HG03439 (cell line): ENCODE results near the gene MINPP1.
"Not testable (repeated sequence)": the region's sequence is repeated elsewhere in the genome, so short reads cannot be mapped to it uniquely, and the experiment has no call there.

Experiments used
- ATAC-seq: cut with Tn5 transposase; IDR thresholded peaks from one replicate; pipeline ENCODE4 v1.9.1; 2021; ENCODE audit warnings: mild to moderate bottlenecking, moderate library complexity; ENCODE audit not compliant: unreplicated experiment

MINPP1 gene

DNA sequence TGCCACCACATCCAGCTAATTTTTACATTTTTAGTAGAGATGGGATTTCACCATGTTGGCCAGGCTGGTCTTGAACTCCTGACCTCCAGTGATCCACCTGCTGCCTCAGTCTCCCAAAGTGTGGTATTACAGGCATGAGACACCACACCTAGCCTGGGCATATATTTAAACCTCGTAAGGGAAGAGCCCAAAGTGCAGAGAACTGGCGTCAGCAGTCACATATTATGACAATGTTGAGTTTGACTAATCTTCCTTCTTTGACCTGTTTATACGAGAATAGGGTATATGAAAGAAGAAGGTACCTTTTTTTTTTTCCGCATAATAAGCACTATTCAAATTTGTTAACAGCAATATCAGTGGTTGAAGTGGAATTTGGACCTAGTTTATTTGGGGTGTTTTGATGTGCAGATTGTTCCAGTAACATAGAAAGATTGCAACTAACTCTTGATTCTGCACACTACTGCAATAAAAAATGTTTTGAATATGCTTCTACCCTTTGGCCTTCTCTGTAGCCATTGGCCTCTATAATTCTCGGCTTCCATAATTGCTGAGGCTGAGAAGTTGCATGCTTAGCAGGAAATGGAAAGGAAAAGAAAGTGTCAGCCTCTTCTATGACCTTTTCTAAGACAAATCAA lies 55.9 kb downstream of the MINPP1 start:
- no peak for ATAC-seq

DNA sequence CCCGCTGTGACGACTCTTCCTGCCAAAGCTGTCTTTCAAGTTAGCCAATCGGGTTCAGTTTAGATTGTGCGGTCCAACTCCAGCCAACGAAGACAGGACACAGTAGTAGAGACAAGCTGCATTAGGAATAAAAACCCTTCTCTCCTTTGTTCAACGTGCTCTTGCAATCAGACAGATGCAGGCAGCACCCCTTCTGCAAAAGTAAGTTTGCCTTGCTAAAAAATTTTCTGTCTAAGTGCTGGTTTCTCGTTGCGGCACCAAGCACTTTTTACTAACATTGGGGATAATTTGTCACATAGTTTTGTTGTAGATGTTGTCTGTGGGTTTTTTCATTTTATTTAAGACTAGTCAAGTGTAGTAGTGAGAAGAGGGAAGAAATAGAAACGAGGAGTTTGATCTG lies 58.1 kb downstream of the MINPP1 start:
- ATAC-seq, result no peak

DNA sequence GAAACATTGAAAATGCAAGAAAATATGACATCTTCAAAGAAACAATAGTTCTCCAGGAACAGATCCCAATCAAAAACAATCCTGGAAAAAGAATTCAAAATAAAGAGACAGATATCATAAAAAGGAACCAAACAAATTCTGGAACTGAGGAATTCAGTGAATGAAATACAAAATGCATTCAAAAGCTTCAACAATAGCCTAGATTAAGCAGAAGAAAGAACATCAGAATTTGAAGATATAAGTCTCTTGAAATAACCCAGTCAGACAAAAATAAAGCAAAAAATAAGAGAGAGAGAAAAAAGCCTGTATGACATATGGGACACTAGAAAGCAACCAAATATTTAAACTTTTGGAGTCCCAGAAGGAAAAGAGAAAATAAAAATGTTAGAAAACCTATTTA lies 60.3 kb downstream of the MINPP1 start:
- ATAC-seq, result no peak

DNA sequence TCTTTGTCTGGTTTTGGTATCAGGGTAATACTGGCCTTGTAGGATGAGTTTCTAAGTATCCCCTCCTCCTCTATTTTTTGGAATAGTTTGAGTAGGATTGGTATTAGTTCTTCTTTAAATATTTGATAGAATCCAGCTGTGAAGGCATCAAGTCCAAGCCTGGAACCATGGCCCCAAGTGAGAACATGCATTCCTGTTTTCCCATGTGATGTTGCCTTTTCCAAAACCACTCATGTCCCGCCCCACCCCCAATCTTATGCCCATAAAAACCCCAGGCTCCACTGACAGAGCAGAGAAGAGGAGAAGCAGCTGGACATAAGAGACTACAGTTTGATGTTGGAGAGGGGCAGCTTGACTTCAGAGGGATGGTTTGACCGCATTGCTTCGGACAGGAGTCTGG lies 71.2 kb downstream of the MINPP1 start:
- no peak for ATAC-seq

DNA sequence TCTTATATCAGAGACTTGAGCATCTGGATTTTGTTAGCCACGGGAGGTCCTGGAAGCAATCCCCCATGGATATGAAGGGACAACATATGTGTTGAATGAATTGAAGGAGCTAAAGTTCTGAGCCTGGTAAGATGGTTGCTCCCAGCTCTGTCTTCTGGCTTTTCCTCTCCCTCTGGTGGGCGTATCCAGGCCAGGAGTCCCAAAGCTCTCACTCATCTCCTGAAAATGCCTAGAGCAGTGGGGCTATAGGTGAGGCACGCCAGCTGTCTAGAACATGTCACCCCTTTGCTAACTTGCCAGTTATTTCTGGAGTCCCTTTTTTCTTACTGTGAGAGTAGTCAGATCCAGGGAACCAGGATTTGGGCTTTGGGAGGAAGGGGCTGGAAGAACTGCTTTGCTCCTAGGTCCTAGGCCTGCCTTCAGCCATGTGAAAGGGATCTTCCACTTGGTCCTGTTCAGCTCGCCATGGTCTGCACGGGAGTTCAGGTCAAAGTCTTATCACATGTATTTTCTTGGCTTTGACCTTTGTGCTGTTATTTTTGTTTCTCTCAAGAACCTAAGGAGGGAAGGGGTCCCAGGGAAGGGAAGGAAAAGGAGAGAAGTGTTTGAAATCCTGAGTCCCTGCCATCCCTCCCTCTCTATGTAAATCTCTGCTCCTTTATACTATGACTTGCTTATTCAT lies 73.6 kb downstream of the MINPP1 start:
- ATAC-seq, result no peak

DNA sequence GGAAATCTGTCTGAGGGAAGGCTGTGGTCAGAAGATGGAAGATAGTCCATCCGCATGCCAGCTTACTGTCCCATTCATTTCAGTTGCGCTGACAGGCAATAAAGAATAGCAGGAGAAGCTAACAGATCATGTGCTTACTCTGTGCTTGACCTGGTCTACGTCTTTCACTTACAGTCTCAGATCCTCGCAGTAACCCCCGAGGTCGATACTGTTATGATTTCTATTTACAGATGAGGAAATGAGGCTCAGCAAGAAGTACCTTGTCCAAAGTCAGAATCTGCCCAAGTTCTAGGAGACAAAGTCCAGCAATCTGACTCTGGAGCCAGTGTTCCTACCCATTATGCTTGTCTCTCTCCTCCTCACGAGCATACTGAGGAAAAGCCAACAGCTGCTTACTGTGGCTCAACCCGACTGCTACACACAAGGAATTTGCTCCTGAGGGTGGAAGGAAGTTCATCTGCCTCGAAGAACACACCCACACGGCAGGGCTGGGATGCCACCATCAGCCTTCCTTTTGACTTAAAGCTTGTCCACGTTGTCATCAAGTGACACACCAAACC lies 74.2 kb downstream of the MINPP1 start:
- ATAC-seq, result no peak

DNA sequence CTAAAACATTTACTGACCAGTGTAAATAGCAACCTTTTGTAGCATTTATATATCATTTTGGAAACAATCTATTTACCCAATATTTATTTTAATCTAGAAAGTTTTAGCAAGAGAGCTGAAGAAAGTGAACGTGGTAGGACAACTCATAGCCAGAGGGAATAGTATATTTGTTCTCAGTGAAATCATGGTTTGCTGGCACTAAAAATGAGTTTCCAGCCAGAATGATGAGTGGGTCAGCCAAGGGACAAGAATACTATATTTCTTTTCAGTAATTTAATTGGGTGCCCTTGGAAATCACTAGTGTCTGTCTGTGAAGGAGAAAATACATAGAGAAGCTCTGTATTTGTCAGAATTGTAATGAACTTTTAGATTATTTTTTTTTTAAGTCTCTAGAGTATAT lies 74.9 kb downstream of the MINPP1 start:
- ATAC-seq, result no peak

DNA sequence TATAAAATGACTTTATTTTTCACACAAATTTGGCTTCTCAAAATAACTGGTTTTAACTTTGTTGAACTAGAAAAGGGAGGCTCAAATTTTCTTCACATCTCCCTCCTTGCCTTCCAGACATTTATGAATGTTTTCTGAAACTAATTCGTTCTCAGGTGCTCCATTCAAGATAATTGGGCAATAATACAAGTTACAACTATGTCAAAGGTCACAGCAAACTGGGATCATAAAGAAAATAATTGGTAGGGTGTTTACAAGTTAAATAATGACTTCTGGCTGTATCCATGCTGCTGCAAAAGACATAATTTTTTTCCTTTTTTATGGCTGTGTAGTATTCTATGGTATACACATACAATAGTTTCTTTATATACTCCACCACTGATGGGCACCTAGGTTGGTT lies 75.3 kb downstream of the MINPP1 start:
- no peak for ATAC-seq

DNA sequence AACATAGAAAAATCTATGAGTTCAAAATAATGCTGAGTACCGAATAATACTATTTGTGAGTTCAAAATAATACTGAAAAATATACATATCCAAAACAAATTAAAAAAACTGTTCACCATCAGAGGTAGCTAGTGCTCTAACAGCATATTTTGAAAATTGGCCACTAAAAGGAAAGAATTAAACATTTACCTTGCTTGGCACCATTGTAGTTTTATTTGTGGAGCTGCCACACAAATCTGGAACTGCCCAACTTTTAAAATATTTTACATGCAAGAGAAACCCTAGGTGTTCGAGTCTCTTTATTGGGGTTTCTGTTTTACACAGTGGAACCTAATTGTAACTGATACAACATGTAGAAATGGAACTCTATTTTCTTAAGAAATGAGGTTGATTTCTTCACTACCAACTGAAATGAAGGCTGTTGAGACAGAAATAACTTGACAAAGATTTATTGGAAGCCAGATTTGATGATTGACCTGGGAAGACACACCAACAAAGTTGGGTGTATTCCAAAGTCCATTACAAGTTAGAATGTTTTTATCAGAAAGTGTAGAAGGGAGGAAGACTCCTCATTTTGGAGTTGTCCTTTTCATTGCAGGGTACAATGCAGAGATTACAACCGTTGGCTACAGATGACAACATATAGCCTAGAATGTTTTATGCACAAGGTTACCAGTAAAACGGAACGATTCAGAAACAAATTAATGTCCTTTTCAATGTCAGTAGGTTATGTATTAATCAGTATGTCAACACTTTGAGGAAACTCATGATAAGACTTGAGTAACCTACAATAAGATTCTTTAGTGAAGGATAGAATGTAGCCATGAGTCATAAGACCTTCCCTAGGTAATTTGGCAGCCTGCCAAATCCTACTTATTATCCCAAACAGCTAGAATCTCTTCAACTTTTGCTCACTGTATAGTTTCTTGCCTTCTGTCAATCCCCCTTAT lies 81.1 kb downstream of the MINPP1 start:
- no peak for ATAC-seq

DNA sequence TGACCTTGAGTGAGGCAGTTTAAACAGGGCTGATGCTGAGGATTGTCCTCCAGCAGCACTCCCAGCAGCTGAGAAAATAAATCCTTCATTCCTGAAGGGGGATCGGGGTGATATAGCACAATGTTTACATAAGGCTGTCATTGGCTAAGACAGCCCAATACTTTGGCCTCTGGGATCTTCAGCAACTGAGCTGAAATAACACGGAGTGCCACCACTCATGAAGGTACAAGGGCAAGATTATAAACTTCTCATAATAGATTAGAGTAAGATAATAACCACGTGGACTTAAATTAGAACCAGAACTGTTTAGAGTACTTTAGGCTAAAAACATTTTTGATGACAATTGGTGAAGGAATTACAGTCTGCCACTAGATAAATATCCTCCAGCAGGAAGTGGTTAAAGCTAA lies 85.0 kb downstream of the MINPP1 start:
- ATAC-seq, result no peak

DNA sequence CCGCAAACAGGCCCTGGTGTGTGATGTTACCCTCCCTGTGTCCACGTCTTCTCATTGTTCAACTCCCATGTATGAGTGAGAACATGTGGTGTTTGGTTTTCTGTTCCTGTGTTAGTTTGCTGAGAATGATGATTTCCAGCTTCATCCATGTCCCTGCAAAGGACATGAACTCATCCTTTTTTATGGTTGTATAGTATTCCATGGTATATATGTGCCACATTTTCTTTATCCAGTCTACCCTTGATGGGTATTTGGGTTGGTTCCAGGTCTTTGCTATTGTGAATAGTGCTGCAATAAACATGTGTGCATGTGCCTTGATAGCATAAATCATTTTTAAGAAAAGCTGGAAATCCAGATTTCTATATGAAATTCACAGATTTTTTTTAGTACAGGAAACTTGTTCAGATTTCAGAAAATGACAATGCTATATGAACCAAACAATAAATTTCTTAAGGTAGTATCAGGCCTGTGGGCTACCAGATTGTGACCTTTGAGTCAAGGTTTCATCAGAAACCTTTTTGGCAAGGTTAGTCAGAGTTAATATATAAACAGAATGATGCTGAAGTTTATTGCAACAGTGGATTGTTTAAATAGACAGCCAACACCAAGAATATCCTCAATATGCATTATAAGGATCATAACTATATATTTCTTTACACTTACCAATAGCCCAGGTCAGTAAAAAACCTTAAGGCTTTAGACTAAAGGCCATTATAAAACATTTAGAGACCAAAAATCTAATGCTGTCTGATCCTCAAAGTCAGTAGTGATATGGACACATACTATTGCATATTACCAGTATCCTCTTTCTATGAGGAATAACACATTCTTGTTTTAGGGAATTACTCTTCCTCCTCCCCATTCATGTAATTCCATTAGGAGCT lies 86.3 kb downstream of the MINPP1 start:
- ATAC-seq, result no peak

DNA sequence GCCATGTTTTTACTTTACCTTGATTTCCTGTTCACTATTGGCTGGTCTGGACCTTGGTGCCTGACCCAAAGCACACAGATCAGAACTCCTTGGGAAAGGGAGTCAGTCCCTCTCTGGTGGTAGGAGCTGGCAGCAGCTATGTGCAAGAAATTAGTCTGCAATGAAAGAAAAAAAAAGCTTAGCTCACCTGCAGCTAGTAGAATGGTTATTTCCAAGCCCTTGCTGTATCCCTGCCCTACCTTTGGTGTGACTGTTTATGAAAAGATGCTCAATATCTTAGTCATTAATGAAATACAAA lies 86.8 kb downstream of the MINPP1 start:
- ATAC-seq, result no peak

DNA sequence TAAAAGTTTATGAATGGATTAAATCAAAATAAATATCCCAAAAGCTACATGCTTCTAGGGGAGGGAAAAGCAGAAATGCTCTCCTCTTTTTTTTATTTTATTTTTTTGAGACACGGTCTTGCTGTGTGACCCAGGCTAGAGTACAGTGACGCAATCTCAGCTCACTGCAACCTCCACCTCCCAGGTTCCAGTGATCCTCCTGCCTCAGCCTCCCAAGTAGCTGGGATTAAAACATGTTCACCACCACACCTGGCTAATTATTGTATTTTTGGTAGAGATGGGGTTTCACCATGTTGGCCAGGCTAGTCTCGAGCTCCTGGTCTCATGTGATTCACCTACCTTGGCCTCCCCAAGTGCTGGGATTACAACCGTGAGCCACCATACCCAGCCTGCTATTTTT lies 88.2 kb downstream of the MINPP1 start:
- ATAC-seq, result not testable (repeated sequence)

DNA sequence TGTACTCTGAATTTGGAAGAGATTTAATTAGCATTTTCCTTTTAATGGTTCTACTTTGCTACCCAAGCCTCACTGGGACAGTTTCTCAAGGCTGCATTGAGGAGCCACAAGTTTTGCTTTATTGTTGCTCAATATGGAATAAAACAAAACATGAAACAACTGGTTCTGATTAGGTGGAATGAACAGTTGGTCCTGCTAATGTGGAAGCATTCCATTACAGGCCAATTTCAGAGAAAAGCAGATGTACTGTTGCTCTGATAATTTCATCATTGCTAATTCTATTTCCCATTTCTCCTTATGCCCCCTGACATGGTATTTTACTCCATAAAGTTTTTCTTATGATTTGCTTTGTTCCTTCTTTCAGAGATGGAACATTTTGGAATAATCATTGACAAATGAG lies 89.0 kb downstream of the MINPP1 start:
- ATAC-seq, result no peak

DNA sequence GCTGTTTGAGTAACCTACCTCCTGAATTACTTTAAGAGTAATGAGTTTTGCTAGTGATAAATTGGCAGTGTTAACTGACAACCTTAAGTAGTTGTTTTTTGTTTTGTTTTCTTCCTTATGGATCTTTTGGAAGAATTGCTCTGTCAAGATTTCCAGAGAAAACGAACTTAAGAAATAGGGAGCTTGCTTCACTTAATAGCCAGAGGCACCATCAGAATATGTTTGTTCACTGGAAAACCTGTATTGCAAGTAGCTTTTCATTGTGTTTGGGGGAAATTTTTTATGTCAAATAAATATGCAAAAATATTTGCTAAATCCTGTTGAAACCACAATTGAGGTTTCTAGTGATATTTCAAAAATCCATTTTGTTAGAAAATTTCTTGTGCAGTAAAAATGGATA lies 89.5 kb downstream of the MINPP1 start:
- ATAC-seq, result no peak

DNA sequence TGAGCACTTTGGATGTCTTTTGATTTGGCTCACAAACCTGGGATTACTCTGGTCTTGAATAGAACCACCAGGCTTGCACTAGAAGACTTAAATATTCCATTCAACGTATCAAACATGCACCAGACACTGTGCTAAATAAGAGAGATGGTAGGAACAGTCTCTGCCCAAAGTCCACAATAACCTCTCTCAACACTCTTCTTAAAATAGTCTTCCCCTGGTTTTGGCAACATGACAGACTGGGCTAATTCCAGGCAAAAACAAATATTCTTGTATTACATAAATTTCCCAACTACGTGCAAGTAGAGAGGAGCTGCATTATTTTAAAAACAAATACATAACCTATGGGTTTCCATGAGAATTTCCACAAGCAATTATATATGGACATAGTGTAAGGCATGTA lies 90.2 kb downstream of the MINPP1 start:
- no peak for ATAC-seq

DNA sequence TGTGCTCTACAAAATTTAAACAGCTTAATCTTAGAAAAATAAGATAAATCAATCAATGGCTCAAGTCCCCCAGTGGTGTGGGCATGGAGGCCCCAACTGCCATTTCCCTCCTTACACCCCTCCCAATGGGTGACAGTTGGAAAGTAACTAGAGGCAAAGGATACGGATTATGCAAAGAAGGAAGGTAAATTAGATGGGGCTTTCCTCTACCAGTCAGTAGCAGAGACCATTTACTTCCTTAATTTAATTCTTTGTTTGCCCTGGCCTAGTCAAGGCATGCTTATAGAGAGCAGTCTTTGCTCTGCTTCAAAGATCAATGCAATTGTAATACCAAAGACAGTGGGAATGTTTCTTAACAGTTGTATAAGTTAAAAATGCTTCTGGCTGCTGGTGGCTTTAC lies 91.7 kb downstream of the MINPP1 start:
- no peak for ATAC-seq

DNA sequence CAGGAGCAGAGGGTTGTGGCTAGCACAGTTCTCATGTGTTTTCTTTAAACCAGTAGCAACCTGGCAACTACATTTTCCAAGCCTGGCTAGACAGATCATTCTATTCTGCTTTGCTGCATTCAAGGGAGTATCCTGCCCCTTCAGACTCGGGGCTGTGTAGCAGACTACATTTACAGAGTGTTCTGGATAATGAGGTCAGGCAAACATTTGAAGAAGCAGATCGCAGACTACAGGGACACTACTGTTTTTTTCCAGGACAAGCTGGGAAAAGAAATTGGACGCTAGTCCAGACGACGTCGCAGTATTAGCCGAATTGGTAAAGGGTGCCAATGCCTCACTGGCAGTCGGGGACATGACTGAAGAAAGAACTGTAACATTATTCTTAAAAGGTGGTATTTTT lies 94.0 kb downstream of the MINPP1 start:
- no peak for ATAC-seq

DNA sequence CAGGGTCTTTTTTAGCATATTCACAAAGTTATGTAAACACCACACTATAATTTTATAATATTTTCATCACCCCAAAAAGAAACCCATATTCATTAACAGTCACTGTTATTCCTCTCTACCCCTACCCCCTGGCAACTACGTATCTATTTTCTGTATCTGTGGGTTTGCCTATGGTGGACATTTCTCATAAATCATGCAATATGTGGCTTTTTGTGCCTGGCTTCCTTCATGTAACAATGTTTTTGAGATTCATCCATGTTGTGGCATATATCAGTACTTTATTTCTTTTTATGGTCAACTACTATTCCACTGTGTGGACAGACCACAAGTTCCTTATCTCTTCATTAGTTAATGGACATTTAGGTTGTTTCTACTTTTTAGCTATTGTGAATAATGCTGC lies 95.9 kb downstream of the MINPP1 start:
- ATAC-seq, result no peak
